ENCODE measurements around the gene XKR7.

XKR7 gene

GRCh38 chr20:31969991-31970390, 2.0 kb downstream of the XKR7 start:
- no peak overlapping the region for H3K27ac ChIP-seq
- TF ChIP-seq ZFX (IDR thresholded peaks at IDR 0.05; ENCODE audit: borderline replicate concordance) (no peak), CTCF (IDR thresholded peaks at IDR 0.05) (no peak)

- no peak overlapping the region for H3K27ac ChIP-seq
- TF ChIP-seq CTCF (IDR thresholded peaks at IDR 0.05) (no peak), ZFX (IDR thresholded peaks at IDR 0.05; ENCODE audit: borderline replicate concordance) (no peak)
Observed at GRCh38 chr20:31972471-31973021, 4.6 kb downstream of the XKR7 start.

GRCh38 chr20:31974296-31974695, 6.3 kb downstream of the XKR7 start:
- H3K27ac ChIP-seq, result no peak overlapping the region
- TF ChIP-seq CTCF (IDR thresholded peaks at IDR 0.05), result no peak

- H3K27ac ChIP-seq, result no peak overlapping the region
- TF ChIP-seq CTCF (IDR thresholded peaks at IDR 0.05) (no peak), ZFX (IDR thresholded peaks at IDR 0.05; ENCODE audit: borderline replicate concordance) (no peak)
Observed at GRCh38 chr20:31974951-31975487, 7.1 kb downstream of the XKR7 start.

GRCh38 chr20:31975874-31976273, 7.9 kb downstream of the XKR7 start:
- H3K27ac ChIP-seq, result no peak overlapping the region
- no peak for TF ChIP-seq ZFX (IDR thresholded peaks at IDR 0.05; ENCODE audit: borderline replicate concordance)
- no peak for TF ChIP-seq CTCF (IDR thresholded peaks at IDR 0.05)

GRCh38 chr20:31977080-31977479, 9.1 kb downstream of the XKR7 start:
- H3K27ac ChIP-seq, result no peak overlapping the region
- TF ChIP-seq ZFX (IDR thresholded peaks at IDR 0.05; ENCODE audit: borderline replicate concordance) (no peak), CTCF (IDR thresholded peaks at IDR 0.05) (no peak)

- H3K27ac ChIP-seq, result no peak overlapping the region
- TF ChIP-seq CTCF (IDR thresholded peaks at IDR 0.05), result no peak
- no peak for TF ChIP-seq ZFX (IDR thresholded peaks at IDR 0.05; ENCODE audit: borderline replicate concordance)
Observed at GRCh38 chr20:31979713-31980426, 11.9 kb downstream of the XKR7 start.
